GM10248 (cell line): Measurements from ENCODE around the gene CGREF1.

Source experiments
- CTCF ChIA-PET: fragments of 300-600 bp; sonication (Branson Sonifier 250); formaldehyde crosslinking; extraction: SDS; loops from one replicate; lab custom pipeline; 2021; ENCODE audit warnings: antibody characterized with exemption; lab: Yijun Ruan, JAX
- POLR2A ChIA-PET: fragments of 350-650 bp; sonication (Branson Sonifier 250); formaldehyde crosslinking; extraction: SDS; loops from one replicate; lab custom pipeline; 2020; ENCODE audit warnings: antibody characterized with exemption; lab: Yijun Ruan, JAX
- DNase-seq: peaks from one replicate; pipeline ENCODE4 v3.0.0; 2012; ENCODE audit errors: extremely low spot score
- TF ChIP-seq, protein P1 (sequence below): IDR thresholded peaks from 2 replicates; pipeline ENCODE4 v1.5.1; 2012; ENCODE audit warnings: mild to moderate bottlenecking, low read depth; ENCODE audit errors: extremely low read depth, missing control alignments, control extremely low read depth

The CGREF1 gene

DNA sequence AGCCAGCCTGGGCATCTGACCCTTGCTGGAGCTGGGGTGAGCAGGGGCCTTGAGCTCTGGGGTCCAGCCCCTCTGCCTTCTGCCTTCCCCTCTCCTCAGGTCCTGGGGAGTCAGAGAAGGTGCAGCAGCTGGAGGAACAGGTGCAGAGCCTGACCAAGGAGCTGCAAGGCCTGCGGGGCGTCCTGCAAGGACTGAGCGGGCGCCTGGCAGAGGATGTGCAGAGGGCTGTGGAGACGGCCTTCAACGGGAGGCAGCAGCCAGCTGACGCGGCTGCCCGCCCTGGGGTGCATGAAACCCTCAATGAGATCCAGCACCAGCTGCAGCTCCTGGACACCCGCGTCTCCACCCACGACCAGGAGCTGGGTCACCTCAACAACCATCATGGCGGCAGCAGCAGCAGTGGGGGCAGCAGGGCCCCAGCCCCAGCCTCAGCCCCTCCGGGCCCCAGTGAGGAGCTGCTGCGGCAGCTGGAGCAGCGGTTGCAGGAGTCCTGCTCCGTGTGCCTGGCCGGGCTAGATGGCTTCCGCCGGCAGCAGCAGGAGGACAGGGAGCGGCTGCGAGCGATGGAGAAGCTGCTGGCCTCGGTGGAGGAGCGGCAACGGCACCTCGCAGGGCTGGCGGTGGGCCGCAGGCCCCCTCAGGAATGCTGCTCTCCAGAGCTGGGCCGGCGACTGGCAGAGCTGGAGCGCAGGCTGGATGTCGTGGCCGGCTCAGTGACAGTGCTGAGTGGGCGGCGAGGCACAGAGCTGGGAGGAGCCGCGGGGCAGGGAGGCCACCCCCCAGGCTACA lies 36.8 kb downstream of the CGREF1 start:
- ChIA-PET CTCF (interaction anchor here (0.6 to 9.6 kb wide), 21 partner anchors 10 to 1059 kb away, joined by 3 to 105 read pairs (median 6); partner anchors contain the start of genes AGBL5, OST4, PREB and TMEM214), POLR2A (interaction anchor here (0.8 to 1.3 kb wide), 2 partner anchors 10 to 31 kb away, joined by 4 to 5 read pairs; partner anchors contain the start of genes AGBL5 and OST4)
- DNase-seq: no peak
- TF ChIP-seq, protein P1, sequence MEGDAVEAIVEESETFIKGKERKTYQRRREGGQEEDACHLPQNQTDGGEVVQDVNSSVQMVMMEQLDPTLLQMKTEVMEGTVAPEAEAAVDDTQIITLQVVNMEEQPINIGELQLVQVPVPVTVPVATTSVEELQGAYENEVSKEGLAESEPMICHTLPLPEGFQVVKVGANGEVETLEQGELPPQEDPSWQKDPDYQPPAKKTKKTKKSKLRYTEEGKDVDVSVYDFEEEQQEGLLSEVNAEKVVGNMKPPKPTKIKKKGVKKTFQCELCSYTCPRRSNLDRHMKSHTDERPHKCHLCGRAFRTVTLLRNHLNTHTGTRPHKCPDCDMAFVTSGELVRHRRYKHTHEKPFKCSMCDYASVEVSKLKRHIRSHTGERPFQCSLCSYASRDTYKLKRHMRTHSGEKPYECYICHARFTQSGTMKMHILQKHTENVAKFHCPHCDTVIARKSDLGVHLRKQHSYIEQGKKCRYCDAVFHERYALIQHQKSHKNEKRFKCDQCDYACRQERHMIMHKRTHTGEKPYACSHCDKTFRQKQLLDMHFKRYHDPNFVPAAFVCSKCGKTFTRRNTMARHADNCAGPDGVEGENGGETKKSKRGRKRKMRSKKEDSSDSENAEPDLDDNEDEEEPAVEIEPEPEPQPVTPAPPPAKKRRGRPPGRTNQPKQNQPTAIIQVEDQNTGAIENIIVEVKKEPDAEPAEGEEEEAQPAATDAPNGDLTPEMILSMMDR: no peak

DNA sequence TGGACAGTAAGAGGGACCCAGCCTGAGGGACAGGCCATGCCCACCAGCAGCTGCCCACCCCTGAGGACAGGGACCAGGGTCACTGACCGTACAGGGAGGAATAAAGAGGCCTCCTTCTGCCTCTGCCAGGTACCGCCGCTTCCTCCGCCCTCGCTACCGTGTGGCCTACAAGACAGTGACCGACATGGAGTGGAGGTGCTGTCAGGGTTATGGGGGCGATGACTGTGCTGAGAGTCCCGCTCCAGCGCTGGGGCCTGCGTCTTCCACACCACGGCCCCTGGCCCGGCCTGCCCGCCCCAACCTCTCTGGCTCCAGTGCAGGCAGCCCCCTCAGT lies 38.4 kb downstream of the CGREF1 start:
- ChIA-PET CTCF (interaction anchor here (0.7 to 9.6 kb wide), 16 partner anchors 9 to 270 kb away, joined by 3 to 105 read pairs (median 6); partner anchors contain the start of genes AGBL5, OST4 and TMEM214), POLR2A (interaction anchor here (1.3 kb wide), 1 partner anchor 9 kb away, joined by 5 read pairs; the partner anchor contains the start of gene OST4)
- TF ChIP-seq, protein P1: no peak
- no peak for DNase-seq

DNA sequence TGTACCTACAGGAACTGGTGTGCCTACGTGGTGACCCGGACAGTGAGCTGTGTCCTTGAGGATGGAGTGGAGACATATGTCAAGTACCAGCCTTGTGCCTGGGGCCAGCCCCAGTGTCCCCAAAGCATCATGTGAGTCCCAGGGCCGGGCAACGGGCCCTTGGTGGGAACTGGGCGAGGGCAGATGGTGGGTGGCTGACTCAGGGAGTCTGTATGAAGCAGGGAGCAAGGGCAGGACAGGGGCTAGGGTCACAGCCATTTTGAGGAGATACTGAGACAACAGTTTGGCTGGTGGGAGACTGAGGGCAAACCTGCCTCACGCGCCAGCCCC lies 38.8 kb downstream of the CGREF1 start:
- ChIA-PET CTCF (interaction anchor here (0.7 to 9.6 kb wide), 8 partner anchors 9 to 270 kb away, joined by 3 to 105 read pairs (median 10); partner anchors contain the start of genes AGBL5 and OST4), POLR2A (no interaction called here)
- DNase-seq: no peak
- TF ChIP-seq, protein P1: no peak

DNA sequence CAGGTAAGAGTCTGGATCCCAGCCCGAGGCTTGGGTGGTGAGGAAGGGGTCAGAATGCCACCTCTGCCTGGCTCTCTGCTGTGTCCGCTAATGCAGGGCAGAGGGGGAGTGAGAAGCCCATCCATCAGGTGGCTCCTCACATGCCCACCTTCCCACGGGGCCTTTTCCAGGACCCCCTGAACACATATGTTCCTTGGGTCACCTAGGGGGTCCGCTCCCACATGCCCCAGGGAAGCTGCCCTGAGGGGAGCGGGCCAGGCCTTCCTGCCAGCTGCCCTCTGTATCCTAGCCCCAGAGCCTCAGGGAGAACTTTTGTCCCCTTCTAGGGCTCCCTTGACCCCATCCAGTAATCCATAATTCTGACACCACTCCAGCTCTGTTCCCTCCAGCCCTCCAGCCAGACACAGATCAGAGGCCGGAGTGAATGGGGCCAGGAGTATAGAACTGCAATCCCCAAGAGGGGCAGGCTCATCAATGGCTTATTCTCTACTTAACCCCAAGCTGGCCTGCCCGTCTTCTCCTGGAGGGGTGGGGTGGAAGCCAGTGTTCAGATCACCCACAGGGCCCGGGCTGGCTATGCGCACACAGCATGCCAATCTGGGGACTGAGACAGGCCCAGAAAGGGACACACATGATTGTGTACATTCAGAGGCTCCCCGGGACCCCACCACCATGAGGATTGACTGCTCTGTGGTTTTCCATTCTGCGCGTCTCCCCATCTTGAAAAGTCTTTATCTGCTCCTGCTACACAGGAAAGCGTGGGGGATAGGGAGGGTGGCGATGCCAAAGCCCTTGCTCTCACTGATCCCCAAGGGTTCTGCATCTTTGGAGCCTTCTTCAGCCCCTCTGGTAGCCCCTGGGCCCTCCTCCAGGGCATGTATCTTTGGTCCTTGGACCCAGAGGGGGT lies 39.4 kb downstream of the CGREF1 start:
- POLR2A ChIA-PET: no interaction called here
- CTCF ChIA-PET: interaction anchor here (1.5 to 9.6 kb wide), 4 partner anchors 8 to 29 kb away, joined by 3 to 105 read pairs (median 13); partner anchors contain the start of genes AGBL5 and OST4
- TF ChIP-seq, protein P1: no peak
- DNase-seq: no peak

DNA sequence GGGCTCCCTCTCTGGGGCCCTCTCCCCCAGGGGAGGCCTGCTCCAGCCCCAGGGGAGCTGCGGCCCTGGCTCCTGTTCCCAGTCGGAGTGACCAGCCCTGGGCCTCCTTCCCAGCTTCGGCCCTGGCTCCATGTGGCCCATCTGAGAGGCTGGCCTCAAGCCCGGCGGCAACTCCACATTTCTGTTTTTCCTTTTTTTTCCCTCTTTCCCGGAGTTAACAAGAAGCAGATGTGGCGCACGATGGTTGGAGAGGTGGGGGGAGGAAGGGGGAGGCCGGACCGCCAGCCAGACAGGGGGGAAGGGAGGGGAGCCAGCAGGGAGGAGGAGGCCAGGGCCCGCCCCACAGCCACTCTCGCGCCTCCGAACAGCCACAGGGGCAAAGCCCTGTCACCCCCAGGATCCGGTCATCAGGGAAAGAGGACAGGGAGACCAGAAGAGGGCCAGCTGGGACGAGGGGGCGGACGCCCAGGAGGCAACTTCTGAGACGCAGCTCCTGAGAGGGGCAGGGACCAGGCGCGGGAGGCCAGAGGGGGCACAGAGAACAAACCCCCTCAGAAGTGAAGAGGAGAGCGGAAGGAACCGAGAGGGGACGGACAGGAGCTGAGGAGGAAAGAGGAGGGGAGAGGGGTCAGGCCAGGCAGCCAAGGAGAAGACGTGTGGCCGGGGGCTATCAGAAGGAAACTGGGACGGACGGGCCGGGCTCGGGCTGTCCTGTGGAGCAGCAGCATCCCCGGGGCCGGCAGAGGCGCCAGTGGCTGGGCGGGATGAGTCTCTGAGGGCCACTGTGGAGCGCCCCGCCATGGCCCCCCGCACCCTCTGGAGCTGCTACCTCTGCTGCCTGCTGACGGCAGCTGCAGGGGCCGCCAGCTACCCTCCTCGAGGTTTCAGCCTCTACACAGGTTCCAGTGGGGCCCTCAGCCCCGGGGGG lies 40.4 kb downstream of the CGREF1 start, which contains the start of gene EMILIN1:
EMILIN1 (plus strand) TSS at position 349 of the 928 bp plus-strand sequence; CDS start at position 800, 451 bp downstream.
- POLR2A ChIA-PET: no interaction called here
- CTCF ChIA-PET: interaction anchor here (1.4 to 1.9 kb wide), 3 partner anchors 7 to 21 kb away, joined by 3 to 4 read pairs (median 3); partner anchors contain the start of gene OST4
- TF ChIP-seq, protein P1: no peak
- DNase-seq: no peak
